Left lobe of liver (tissue), 2 donors: Measurements from ENCODE around the gene IL23R. TPM values are rescaled to one million over a fixed set of nuclear protein-coding genes. Genes with fewer than 3 reads are reported as not detected.
"Not testable (repeated sequence)": the region's sequence is repeated elsewhere in the genome, so short reads cannot be mapped to it uniquely, and the experiment has no call there.

ENCODE experiments used
- ATAC-seq: fragments of 200-7000 bp; cut with Tn5 transposase; one replicate; pipeline ENCODE4 v1.9.1; 2020; ENCODE audit warnings: mild to moderate bottlenecking, moderate library complexity
- DNase-seq: peaks from one replicate; pipeline ENCODE4 v3.0.0-alpha.2; 2020; ENCODE audit warnings: low spot score
- total RNA-seq: library from RNA; stranded (reverse); gene quantifications from one replicate; pipeline ENCODE4 v1.2.1, GENCODE V29; 2021
- donor health status: DM: no; HTN: no; CAD: no; lungs with moderate emphysema.
- donor health status: DM: no; HTN: yes; CAD: no.

IL23R gene
- total RNA-seq = 0.10 TPM

GRCh38 chr1:67166196-67166595, at the start of gene IL23R:
TSS of gene IL23R (plus strand) at chr1:67166454. CDS start at chr1:67168121, 1,667 bp downstream.
- DNase-seq (no peak), ATAC-seq (no peak)

GRCh38 chr1:67118191-67118590, 48.1 kb upstream of the IL23R start:
- no peak for ATAC-seq

GRCh38 chr1:67118646-67119045, 47.6 kb upstream of the IL23R start:
- ATAC-seq (no peak), DNase-seq (no peak)

More at GRCh38 chr1:67118191-67118590, 48.1 kb upstream of the IL23R start:
- no peak for DNase-seq

- no peak for DNase-seq
- no peak for ATAC-seq
These were observed 45.2 kb upstream of the IL23R start for GRCh38 chr1:67120855-67121619.

GRCh38 chr1:67124455-67124854, 41.8 kb upstream of the IL23R start:
- ATAC-seq (no peak), DNase-seq (no peak)

GRCh38 chr1:67126111-67126746, 40.0 kb upstream of the IL23R start:
- DNase-seq (no peak), ATAC-seq (no peak)

GRCh38 chr1:67126974-67127373, 39.3 kb upstream of the IL23R start:
- ATAC-seq (no peak), DNase-seq (no peak)

- ATAC-seq (no peak), DNase-seq (no peak)
These were observed 35.6 kb upstream of the IL23R start for GRCh38 chr1:67130673-67131072.

- ATAC-seq = no peak
- no peak for DNase-seq
These were observed 33.1 kb upstream of the IL23R start for GRCh38 chr1:67133177-67133576.

GRCh38 chr1:67134695-67135094, 31.6 kb upstream of the IL23R start, which contains the start of gene C1orf141:
TSS of gene C1orf141 (minus strand) at chr1:67134970. CDS start at chr1:67127240, 7,730 bp downstream.
- DNase-seq = no peak
- peak; percentile 38 for ATAC-seq

- no peak for ATAC-seq
- no peak for DNase-seq
These were observed 30.9 kb upstream of the IL23R start for GRCh38 chr1:67135354-67135753.

GRCh38 chr1:67137307-67137753, 28.9 kb upstream of the IL23R start:
- ATAC-seq = no peak
- DNase-seq = no peak

- ATAC-seq = peak; percentile 87
These were observed 27.3 kb upstream of the IL23R start for GRCh38 chr1:67138813-67139499.

GRCh38 chr1:67140460-67140859, 25.8 kb upstream of the IL23R start:
- no peak for DNase-seq

More at GRCh38 chr1:67138813-67139499, 27.3 kb upstream of the IL23R start:
- no peak for DNase-seq

GRCh38 chr1:67141832-67142231, 24.4 kb upstream of the IL23R start:
- not testable (repeated sequence) for ATAC-seq, DNase-seq

More at GRCh38 chr1:67140460-67140859, 25.8 kb upstream of the IL23R start:
- no peak for ATAC-seq

- DNase-seq = no peak
- ATAC-seq = no peak
These were observed 23.3 kb upstream of the IL23R start for GRCh38 chr1:67142931-67143330.

- no peak for ATAC-seq
- no peak for DNase-seq
These were observed 22.3 kb upstream of the IL23R start for GRCh38 chr1:67143966-67144365.

- no peak for ATAC-seq
- DNase-seq = no peak
These were observed 21.6 kb upstream of the IL23R start for GRCh38 chr1:67144696-67145095.

- ATAC-seq (no peak), DNase-seq (no peak)
These were observed 20.2 kb upstream of the IL23R start for GRCh38 chr1:67146101-67146500.

GRCh38 chr1:67146539-67146938, 19.7 kb upstream of the IL23R start:
- ATAC-seq (no peak), DNase-seq (no peak)

GRCh38 chr1:67147973-67148372, 18.3 kb upstream of the IL23R start:
- not testable (repeated sequence) for ATAC-seq, DNase-seq
